Naive thymus-derived CD4-positive, alpha-beta T cell (primary cell): ENCODE measurements around the gene SRPK1. TPM values are rescaled to one million over a fixed set of nuclear protein-coding genes. Genes with fewer than 3 reads are reported as not detected.
"Not testable (repeated sequence)": the region's sequence is repeated elsewhere in the genome, so short reads cannot be mapped to it uniquely, and the experiment has no call there.

Source experiments
- ATAC-seq: fragments of 150-1000 bp; cut with Tn5 transposase; 2 replicates; pipeline ENCODE4 v1.10.0; 2021; ENCODE audit warnings: mild to moderate bottlenecking, moderate library complexity
- CTCF ChIA-PET: fragments of 350-600 bp; sonication (Branson Sonifier 250); formaldehyde crosslinking; loops from one replicate; lab custom pipeline; 2021; ENCODE audit warnings: antibody characterized with exemption; lab: Charles Lee
- POLR2A ChIA-PET: fragments of 350-600 bp; sonication (Branson Sonifier 250); formaldehyde crosslinking; loops from one replicate; lab custom pipeline; 2021; ENCODE audit warnings: antibody characterized with exemption, inconsistent platforms; lab: Charles Lee
- DNase-seq, 9 donors: peaks; one replicate each; pipeline versions ENCODE4 v3.0.0 to v3.0.0-alpha.2; 2020 to 2022; ENCODE audit warnings: mixed read lengths in 1 of 9
- H3K27ac ChIP-seq: one replicate; pipeline ENCODE4 v1.7.0; 2013; ENCODE audit warnings: mild to moderate bottlenecking, low read depth, low read length, moderate library complexity
- H3K27me3 ChIP-seq, 2 donors: one replicate each; pipeline ENCODE4 v1.7.0; 2013; ENCODE audit warnings: low read length in 2 of 2, mild to moderate bottlenecking in 2 of 2, moderate library complexity in 2 of 2; ENCODE audit not compliant: control insufficient read depth in 2 of 2, insufficient read depth in 2 of 2
- H3K36me3 ChIP-seq, 3 experiments: 1 replicate in 2 of 3; 2 replicates in 1 of 3; pipeline ENCODE4 v1.7.0; 2013; ENCODE audit warnings: low read length in 3 of 3, mild to moderate bottlenecking in 3 of 3, moderate library complexity in 1 of 3; ENCODE audit not compliant: insufficient read depth in 3 of 3, control insufficient read depth in 2 of 3
- H3K4me1 ChIP-seq, 2 donors: one replicate each; pipeline ENCODE4 v1.7.0; 2013; ENCODE audit warnings: low read length in 2 of 2, mild to moderate bottlenecking in 2 of 2, moderate library complexity in 1 of 2; ENCODE audit not compliant: control insufficient read depth in 2 of 2, insufficient read depth in 2 of 2
- H3K4me3 ChIP-seq: 2 replicates; pipeline ENCODE4 v1.7.0; 2013; ENCODE audit warnings: mild to moderate bottlenecking, low read length
- H3K9me3 ChIP-seq, 3 experiments: 1 replicate in 2 of 3; 2 replicates in 1 of 3; pipeline ENCODE4 v1.7.0; 2013; ENCODE audit warnings: low read length in 3 of 3; ENCODE audit not compliant: control insufficient read depth in 2 of 3
- H3K27ac Mint-ChIP-seq, 9 donors: one replicate each; pipeline ENCODE4 v1.8.0; 2020 to 2022; ENCODE audit warnings: mixed read lengths in 9 of 9, mild to moderate bottlenecking in 8 of 9, moderate library complexity in 5 of 9, inconsistent platforms in 2 of 9
- H3K27me3 Mint-ChIP-seq, 5 donors: one replicate each; pipeline ENCODE4 v1.8.0; 2021 to 2022; ENCODE audit warnings: mixed read lengths in 5 of 5, mild to moderate bottlenecking in 1 of 5
- H3K36me3 Mint-ChIP-seq, 5 donors: one replicate each; pipeline ENCODE4 v1.8.0; 2020 to 2022; ENCODE audit warnings: mixed read lengths in 5 of 5, mild to moderate bottlenecking in 3 of 5, inconsistent platforms in 1 of 5
- H3K4me1 Mint-ChIP-seq, 7 donors: one replicate each; pipeline ENCODE4 v1.8.0; 2020 to 2022; ENCODE audit warnings: mixed read lengths in 7 of 7, mild to moderate bottlenecking in 3 of 7, inconsistent platforms in 1 of 7
- H3K4me3 Mint-ChIP-seq, 10 donors: one replicate each; pipeline ENCODE4 v1.8.0; 2020 to 2022; ENCODE audit warnings: mild to moderate bottlenecking in 10 of 10, mixed read lengths in 10 of 10, moderate library complexity in 6 of 10, inconsistent platforms in 2 of 10
- H3K9me3 Mint-ChIP-seq, 11 donors: one replicate each; pipeline ENCODE4 v1.8.0; 2020 to 2022; ENCODE audit warnings: mixed read lengths in 11 of 11, mild to moderate bottlenecking in 4 of 11, inconsistent platforms in 1 of 11, moderate library complexity in 1 of 11
- intact Hi-C, 2 donors: fragments of 100-400 bp; cut with micrococcal nuclease; formaldehyde crosslinking; loops; one replicate each; pipeline ENCODE4 v1.15.1; 2023
- polyA plus RNA-seq, 2 donors: library from polyadenylated mRNA; unstranded; fragments of 300-500 nt; fragmentation: Illumina TruSeq; gene quantifications; one replicate each; pipeline ENCODE4 v1.2.3, GENCODE V29; 2021
- total RNA-seq, 6 experiments: library from RNA in 5 of 6; stranded (reverse) in 5 of 6; gene quantifications; 1 replicate in 5 of 6; 2 replicates in 1 of 6; pipeline ENCODE4 v1.2.3 and lab custom pipeline; 2021 to 2026

SRPK1 gene
- total and polyA plus RNA-seq, 7 experiments from 2014 or later: 29.1 to 80.9 (median 42.1) TPM

DNA sequence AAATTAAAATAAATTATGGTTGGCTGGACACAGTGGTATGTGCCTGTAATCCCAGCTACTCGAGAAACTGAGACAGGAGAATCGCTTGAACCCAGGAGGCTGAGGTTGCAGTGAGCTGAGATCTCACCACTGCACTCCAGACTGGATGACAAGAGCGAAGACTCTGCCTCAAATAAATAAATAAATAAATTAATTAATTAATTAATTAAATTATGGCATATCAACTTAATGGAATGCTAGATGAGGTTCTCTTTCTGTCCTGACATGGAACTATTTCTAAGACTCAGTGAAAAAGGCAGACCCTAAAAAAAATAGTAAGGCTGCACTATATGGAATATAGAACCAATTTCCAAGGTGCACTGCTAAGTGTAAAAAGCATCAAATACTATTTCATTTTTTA is 4.8 kb downstream of the SRPK1 start:
- Mint-ChIP-seq H3K9me3 (peaks cover 0 to 4% (median 2%) of the 10 kb centered on the region in 11 donors), H3K27ac (no peak overlapping the region), H3K36me3 (peaks cover 2 to 37% (median 25%) of the 10 kb centered on the region in 5 donors), H3K4me3 (no peak overlapping the region), H3K27me3 (no peaks in the 10 kb centered on the region), H3K4me1 (peaks cover 17 to 41% (median 33%) of the 10 kb centered on the region in 7 donors)
- POLR2A ChIA-PET: no interaction called here
- no peaks in the 10 kb centered on the region for H3K27me3 ChIP-seq
- no peak overlapping the region for H3K27ac ChIP-seq
- CTCF ChIA-PET: no interaction called here
- no peak overlapping the region for H3K4me3 ChIP-seq
- intact Hi-C loops: loop anchor here in 1 of 2 donors (5.0 kb wide), 1 partner anchor 206 kb away; no protein-coding TSS in a partner anchor
- no peak for ATAC-seq
- H3K9me3 ChIP-seq: no peaks in the 10 kb centered on the region
- peaks cover 12 to 18% of the 10 kb centered on the region in 2 donors for H3K4me1 ChIP-seq
- DNase-seq: no peak
- H3K36me3 ChIP-seq: peaks cover 0 to 10% (median 0%) of the 10 kb centered on the region in 3 experiments

DNA sequence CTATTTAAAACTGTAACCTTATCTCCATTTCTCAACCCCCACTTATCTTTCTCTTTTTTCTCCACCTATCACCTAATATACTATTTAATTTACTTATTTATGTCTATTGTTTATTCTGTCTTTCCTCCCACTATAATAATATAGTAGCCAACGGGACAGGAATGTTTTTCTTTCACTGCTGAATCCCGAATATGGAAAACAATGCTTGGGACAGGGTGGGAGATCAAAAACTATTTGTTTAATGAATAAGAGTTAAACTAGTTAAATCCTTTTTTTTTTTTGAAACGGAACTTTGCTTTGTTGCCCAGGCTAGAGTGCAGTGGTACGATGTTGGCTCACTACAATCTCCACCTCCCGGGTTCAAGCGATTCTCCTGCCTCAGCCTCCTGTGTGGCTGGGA is 6.4 kb downstream of the SRPK1 start:
- peaks cover 12 to 18% of the 10 kb centered on the region in 2 donors for H3K4me1 ChIP-seq
- intact Hi-C loops: no loop called here
- peaks cover 0 to 22% (median 0%) of the 10 kb centered on the region in 3 experiments for H3K36me3 ChIP-seq
- ChIA-PET POLR2A (no interaction called here), CTCF (no interaction called here)
- H3K36me3 Mint-ChIP-seq: peaks cover 5 to 48% (median 40%) of the 10 kb centered on the region in 5 donors
- H3K27me3 Mint-ChIP-seq: no peaks in the 10 kb centered on the region
- H3K27ac ChIP-seq: no peak overlapping the region
- H3K4me1 Mint-ChIP-seq: peaks cover 14 to 33% (median 30%) of the 10 kb centered on the region in 7 donors
- H3K9me3 ChIP-seq: peaks cover 0 to 7% (median 0%) of the 10 kb centered on the region in 3 experiments
- H3K27ac Mint-ChIP-seq: peak overlapping the region in 1 of 9 donors; percentile 38
- DNase-seq (no peak), ATAC-seq (no peak)
- H3K4me3 ChIP-seq: no peak overlapping the region
- peaks cover 0 to 17% (median 6%) of the 10 kb centered on the region in 11 donors for H3K9me3 Mint-ChIP-seq
- H3K4me3 Mint-ChIP-seq: no peak overlapping the region
- H3K27me3 ChIP-seq: no peaks in the 10 kb centered on the region

DNA sequence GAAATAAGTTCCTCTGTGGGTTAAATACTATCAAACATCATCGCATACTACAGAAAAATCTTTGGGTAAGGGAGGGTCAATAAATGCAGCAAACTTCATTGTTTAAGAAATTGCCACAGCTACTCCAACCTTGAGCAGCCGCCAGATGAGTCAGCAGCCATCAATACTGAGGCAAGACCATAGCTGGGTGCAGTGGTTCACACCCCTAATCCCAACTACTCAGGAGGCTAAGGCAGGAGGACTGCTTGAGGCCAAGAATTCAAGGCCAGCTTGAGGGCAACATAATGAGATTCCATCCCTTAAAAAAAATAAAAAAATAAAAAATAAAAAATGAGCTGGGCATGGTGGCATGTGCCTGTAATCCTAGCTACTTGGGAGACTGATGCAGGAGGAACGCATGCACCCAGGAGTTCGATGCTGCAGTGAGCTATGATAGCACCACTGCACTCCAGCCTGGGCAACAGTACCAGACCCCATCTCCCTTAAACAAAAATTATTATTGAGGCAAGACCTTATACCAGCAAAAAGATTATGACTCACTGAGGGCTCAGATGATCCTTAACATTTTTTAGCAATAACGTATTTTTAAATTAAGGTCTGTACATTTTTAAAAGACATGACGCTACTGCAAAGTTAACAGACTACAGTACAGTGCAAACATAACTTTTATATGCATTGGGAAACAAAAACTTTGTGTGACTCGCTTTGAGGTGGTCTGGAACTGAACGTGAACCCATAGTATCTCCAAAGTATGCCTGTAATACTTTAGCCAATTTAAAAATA is 8.8 kb downstream of the SRPK1 start:
- Histone ChIP-seq H3K4me3 (no peak overlapping the region), H3K9me3 (peaks cover 0 to 18% (median 0%) of the 10 kb centered on the region in 3 experiments), H3K4me1 (peaks cover 0 to 2% of the 10 kb centered on the region in 2 donors), H3K36me3 (peaks cover 0 to 22% (median 0%) of the 10 kb centered on the region in 3 experiments), H3K27me3 (no peaks in the 10 kb centered on the region), H3K27ac (no peak overlapping the region)
- H3K27me3 Mint-ChIP-seq: no peaks in the 10 kb centered on the region
- H3K9me3 Mint-ChIP-seq: peaks cover 5 to 35% (median 16%) of the 10 kb centered on the region in 11 donors
- H3K4me3 Mint-ChIP-seq: no peak overlapping the region
- CTCF ChIA-PET: no interaction called here
- no peak overlapping the region for H3K27ac Mint-ChIP-seq
- intact Hi-C loops: no loop called here
- H3K36me3 Mint-ChIP-seq: peaks cover 14 to 64% (median 60%) of the 10 kb centered on the region in 5 donors
- no peak for DNase-seq
- POLR2A ChIA-PET: interaction anchor here (0.5 to 0.6 kb wide), 2 partner anchors 17 to 687 kb away, joined by 3 to 5 read pairs; no protein-coding TSS in a partner anchor
- peaks cover 6 to 18% (median 9%) of the 10 kb centered on the region in 7 donors for H3K4me1 Mint-ChIP-seq
- no peak for ATAC-seq

DNA sequence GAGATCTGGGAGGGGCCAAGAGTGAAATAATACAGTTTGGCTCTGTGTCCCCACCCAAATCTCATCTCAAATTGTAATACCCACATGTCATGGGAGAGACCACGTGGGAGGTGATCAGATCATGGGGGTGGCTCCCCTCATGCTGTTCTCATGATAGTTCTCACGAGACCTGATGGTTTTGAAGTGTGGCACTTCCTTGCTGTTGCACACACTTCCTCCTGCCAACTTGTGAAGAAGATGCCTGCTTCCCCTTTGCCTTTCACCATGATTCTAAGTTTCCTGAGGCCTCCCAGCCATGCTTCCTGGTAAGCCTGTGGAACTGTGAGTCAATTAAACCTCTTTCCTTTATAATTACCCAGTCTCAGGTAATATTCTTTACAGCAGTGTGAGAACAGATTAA is 11.3 kb downstream of the SRPK1 start:
- Mint-ChIP-seq H3K9me3 (peaks cover 5 to 35% (median 16%) of the 10 kb centered on the region in 11 donors), H3K4me1 (peaks cover 9 to 25% (median 17%) of the 10 kb centered on the region in 7 donors), H3K36me3 (peaks cover 19 to 65% (median 60%) of the 10 kb centered on the region in 5 donors)
- H3K27ac ChIP-seq, H3K4me1 ChIP-seq, H3K27me3 ChIP-seq, DNase-seq, H3K27me3 Mint-ChIP-seq, H3K4me3 ChIP-seq, ATAC-seq, POLR2A ChIA-PET, CTCF ChIA-PET, H3K4me3 Mint-ChIP-seq, intact Hi-C loops, H3K27ac Mint-ChIP-seq: not testable (repeated sequence)
- H3K36me3 ChIP-seq: peaks cover 0 to 22% (median 0%) of the 10 kb centered on the region in 3 experiments
- H3K9me3 ChIP-seq: peaks cover 0 to 18% (median 0%) of the 10 kb centered on the region in 3 experiments

DNA sequence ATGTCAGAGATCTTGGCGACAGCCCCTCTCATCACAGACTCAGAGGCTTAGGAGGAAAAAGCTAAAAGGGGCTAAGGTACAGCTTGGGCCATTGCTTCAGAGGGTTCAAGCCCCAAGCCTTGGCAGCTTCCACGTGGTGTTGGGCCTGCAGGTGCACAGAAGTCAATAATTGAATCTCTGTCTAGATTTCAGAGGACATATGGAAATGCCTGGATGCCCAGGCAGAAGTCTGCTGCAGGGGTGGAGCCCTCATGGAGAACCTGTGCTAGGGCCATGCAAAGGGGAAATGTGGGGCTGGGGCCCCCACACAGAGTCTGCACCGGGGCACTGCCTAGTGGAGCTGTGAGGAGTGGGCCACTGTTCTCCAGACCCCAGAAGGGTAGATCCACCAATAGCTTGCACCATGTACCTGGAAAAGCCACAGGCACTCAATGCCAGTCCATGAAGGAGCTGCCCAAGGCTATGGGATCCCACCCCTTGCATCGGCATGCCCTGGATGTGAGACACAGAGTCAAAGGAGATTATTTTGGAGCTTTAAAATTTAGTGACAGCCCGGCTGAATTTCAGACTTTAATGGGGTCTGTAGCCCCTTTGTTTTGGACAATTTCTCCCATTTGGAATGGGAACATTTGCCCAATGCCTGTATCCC is 12.0 kb downstream of the SRPK1 start:
- H3K27me3 Mint-ChIP-seq, H3K27ac Mint-ChIP-seq, ATAC-seq, DNase-seq, H3K4me1 ChIP-seq, H3K27ac ChIP-seq, H3K4me3 ChIP-seq, H3K27me3 ChIP-seq, H3K4me3 Mint-ChIP-seq, POLR2A ChIA-PET, CTCF ChIA-PET, intact Hi-C loops: not testable (repeated sequence)
- Mint-ChIP-seq H3K4me1 (peaks cover 9 to 25% (median 14%) of the 10 kb centered on the region in 7 donors), H3K9me3 (peaks cover 5 to 35% (median 16%) of the 10 kb centered on the region in 11 donors), H3K36me3 (peaks cover 23 to 67% (median 54%) of the 10 kb centered on the region in 5 donors)
- Histone ChIP-seq H3K36me3 (peaks cover 0 to 28% (median 0%) of the 10 kb centered on the region in 3 experiments), H3K9me3 (peaks cover 0 to 18% (median 0%) of the 10 kb centered on the region in 3 experiments)

DNA sequence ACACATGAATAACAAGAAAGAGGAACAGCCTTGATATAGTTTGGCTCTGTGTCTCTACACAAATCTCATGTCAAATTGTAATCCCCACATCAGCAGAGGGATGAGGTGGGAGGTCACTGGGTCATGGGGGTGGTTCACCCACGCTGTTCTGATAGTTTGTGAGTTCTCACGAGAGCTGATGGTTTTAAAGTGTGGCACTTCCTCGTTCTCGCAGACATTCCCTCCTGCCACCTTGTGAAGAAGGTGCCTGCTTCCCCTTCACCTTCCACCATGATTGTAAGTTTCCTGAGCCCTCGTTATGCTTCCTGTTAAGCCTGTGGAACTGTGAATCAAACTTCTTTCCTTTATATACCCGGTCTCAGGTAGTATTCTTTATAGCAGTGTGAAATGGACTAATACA is 13.1 kb downstream of the SRPK1 start:
- Histone ChIP-seq H3K27ac (no peak overlapping the region), H3K27me3 (no peaks in the 10 kb centered on the region), H3K4me3 (no peak overlapping the region), H3K36me3 (peaks cover 0 to 32% (median 0%) of the 10 kb centered on the region in 3 experiments), H3K4me1 (no peaks in the 10 kb centered on the region), H3K9me3 (peaks cover 0 to 18% (median 0%) of the 10 kb centered on the region in 3 experiments)
- peaks cover 5 to 35% (median 16%) of the 10 kb centered on the region in 11 donors for H3K9me3 Mint-ChIP-seq
- CTCF ChIA-PET: no interaction called here
- no peak for ATAC-seq
- H3K4me3 Mint-ChIP-seq: no peak overlapping the region
- intact Hi-C loops: no loop called here
- H3K27me3 Mint-ChIP-seq: no peaks in the 10 kb centered on the region
- POLR2A ChIA-PET: interaction anchor here (1.0 kb wide), 1 partner anchor 9 kb away, joined by 4 read pairs; no protein-coding TSS in a partner anchor
- H3K4me1 Mint-ChIP-seq: peaks cover 9 to 25% (median 14%) of the 10 kb centered on the region in 7 donors
- peaks cover 23 to 60% (median 48%) of the 10 kb centered on the region in 5 donors for H3K36me3 Mint-ChIP-seq
- DNase-seq: no peak
- H3K27ac Mint-ChIP-seq: no peak overlapping the region
